CD14-positive monocyte (primary cell): ENCODE measurements around the gene ALPK3. TPM values are rescaled to one million over a fixed set of nuclear protein-coding genes. Genes with fewer than 3 reads are reported as not detected.

ENCODE experiments used
- DNase-seq, 3 donors: peaks; one replicate each; pipeline ENCODE4 v3.0.0-alpha.2; 2011 to 2022
- H2AFZ ChIP-seq: 2 replicates; pipeline ENCODE4 v1.6.0; 2012; ENCODE audit warnings: mild to moderate bottlenecking, low read depth, low read length, inconsistent platforms; ENCODE audit not compliant: insufficient read depth, poor library complexity, severe bottlenecking
- H3K27ac ChIP-seq, 2 donors: 1 replicate in 1 of 2; 2 replicates in 1 of 2; pipeline ENCODE4 v1.5.1; 2012 to 2013; ENCODE audit warnings: low read length in 2 of 2, control low read depth in 1 of 2, inconsistent platforms in 1 of 2, low read depth in 1 of 2, mild to moderate bottlenecking in 1 of 2
- H3K27me3 ChIP-seq, 2 donors: one replicate each; pipeline versions ENCODE4 v1.6.0 to v1.6.1; 2011 to 2013; ENCODE audit warnings: low read length in 2 of 2; ENCODE audit not compliant: control insufficient read depth in 2 of 2, insufficient read depth in 2 of 2
- H3K36me3 ChIP-seq, 2 donors: replicated peaks in 1 of 2; 1 replicate in 1 of 2; 2 replicates in 1 of 2; pipeline versions ENCODE4 v1.5.1 to v1.6.1; 2012 to 2013; ENCODE audit warnings: low read length in 2 of 2, control low read depth in 1 of 2, inconsistent platforms in 1 of 2, mild to moderate bottlenecking in 1 of 2; ENCODE audit not compliant: insufficient read depth in 2 of 2, control insufficient read depth in 1 of 2
- H3K4me1 ChIP-seq, 2 donors: 1 replicate in 1 of 2; 2 replicates in 1 of 2; pipeline versions ENCODE4 v1.5.1 to v1.6.1; 2012 to 2013; ENCODE audit warnings: low read length in 2 of 2, control low read depth in 1 of 2, inconsistent platforms in 1 of 2, mild to moderate bottlenecking in 1 of 2, moderate library complexity in 1 of 2; ENCODE audit not compliant: insufficient read depth in 2 of 2, control insufficient read depth in 1 of 2
- H3K4me2 ChIP-seq: replicated peaks from 2 replicates; pipeline ENCODE3; 2012; ENCODE audit warnings: low read length, moderate library complexity, mild to moderate bottlenecking; ENCODE audit not compliant: poor library complexity, severe bottlenecking; ENCODE audit errors: extremely low read depth
- H3K4me3 ChIP-seq, 3 experiments: fragments of 200-600 bp in 1 of 3; sonication (generic) in 1 of 3; replicated peaks in 1 of 3; 1 replicate in 2 of 3; 2 replicates in 1 of 3; pipeline ENCODE4 v1.5.1; 2011 to 2013; ENCODE audit warnings: low read length in 3 of 3, mild to moderate bottlenecking in 3 of 3, control low read depth in 2 of 3, low read depth in 2 of 3, inconsistent platforms in 1 of 3, moderate library complexity in 1 of 3
- H3K79me2 ChIP-seq: 2 replicates; pipeline ENCODE4 v1.6.0; 2012; ENCODE audit warnings: mild to moderate bottlenecking, control low read depth, inconsistent platforms, low read length, moderate library complexity; ENCODE audit not compliant: insufficient read depth
- H3K9ac ChIP-seq: 2 replicates; pipeline ENCODE4 v1.6.0; 2017; ENCODE audit warnings: low read length, mild to moderate bottlenecking; ENCODE audit not compliant: insufficient read depth, poor library complexity, severe bottlenecking
- H3K9me3 ChIP-seq, 2 donors: replicated peaks in 1 of 2; 1 replicate in 1 of 2; 2 replicates in 1 of 2; pipeline versions ENCODE4 v1.5.1 to v1.6.1; 2012 to 2013; ENCODE audit warnings: low read length in 2 of 2, control low read depth in 1 of 2; ENCODE audit not compliant: control insufficient read depth in 1 of 2, insufficient read depth in 1 of 2
- H4K20me1 ChIP-seq: 2 replicates; pipeline ENCODE4 v1.6.0; 2012; ENCODE audit warnings: mild to moderate bottlenecking, low read length, control low read depth, moderate library complexity; ENCODE audit not compliant: insufficient read depth
- H3K27ac Mint-ChIP-seq, 7 donors: one replicate each; pipeline ENCODE4 v1.8.0; 2020; ENCODE audit warnings: mild to moderate bottlenecking in 7 of 7, mixed read lengths in 7 of 7, moderate library complexity in 6 of 7, inconsistent platforms in 2 of 7
- H3K27me3 Mint-ChIP-seq, 3 donors: one replicate each; pipeline ENCODE4 v1.8.0; 2021 to 2022; ENCODE audit warnings: low read depth in 3 of 3, mild to moderate bottlenecking in 3 of 3, mixed read lengths in 3 of 3, moderate library complexity in 3 of 3, inconsistent platforms in 1 of 3
- H3K36me3 Mint-ChIP-seq, 2 donors: one replicate each; pipeline ENCODE4 v1.8.0; 2020; ENCODE audit warnings: mixed read lengths in 2 of 2, inconsistent platforms in 1 of 2, mild to moderate bottlenecking in 1 of 2
- H3K4me1 Mint-ChIP-seq: one replicate; pipeline ENCODE4 v1.8.0; 2020; ENCODE audit warnings: mild to moderate bottlenecking, mixed read lengths
- H3K4me3 Mint-ChIP-seq, 2 donors: one replicate each; pipeline ENCODE4 v1.8.0; 2020; ENCODE audit warnings: mild to moderate bottlenecking in 2 of 2, mixed read lengths in 2 of 2, moderate library complexity in 1 of 2
- H3K9me3 Mint-ChIP-seq, 7 donors: one replicate each; pipeline ENCODE4 v1.8.0; 2020 to 2022; ENCODE audit warnings: mixed read lengths in 7 of 7, mild to moderate bottlenecking in 6 of 7, moderate library complexity in 6 of 7, inconsistent platforms in 2 of 7
- CTCF ChIP-seq: fragments of 200-600 bp; IDR thresholded peaks from one replicate; pipeline ENCODE4 v1.8.0; 2022; ENCODE audit warnings: antibody characterized with exemption, mild to moderate bottlenecking
- WGBS: methylation state at CpG from one replicate; pipeline ENCODE4 v1.1.5; 2013; ENCODE audit warnings: missing lambda C conversion rate; ENCODE audit not compliant: insufficient coverage; 5-methylcytosine and 5-hydroxymethylcytosine counted together
- intact Hi-C, 2 donors: fragments of 100-400 bp; cut with micrococcal nuclease; formaldehyde crosslinking; loops; one replicate each; pipeline versions ENCODE4 v1.15.0 to v1.15.1; 2023
- polyA plus RNA-seq, 3 donors: library from polyadenylated mRNA; depleted of rRNA in 1 of 3; unstranded in 2 of 3; stranded (reverse) in 1 of 3; fragments of 300-500 nt in 2 of 3; fragments of >200 nt in 1 of 3; fragmentation: Illumina TruSeq in 2 of 3; gene quantifications; 1 replicate in 2 of 3; 2 replicates in 1 of 3; pipeline ENCODE4 v1.2.3, GENCODE V29; 2012 to 2021

Gene ALPK3
- polyA plus RNA-seq, 3 donors, result 0.02 to 0.12 TPM; not detected in 1

- H3K9ac ChIP-seq, result no peak overlapping the region
Observed at GRCh38 chr15:84783493-84784251, 33.5 kb upstream of the ALPK3 start.

More at GRCh38 chr15:84783493-84784251, 33.5 kb upstream of the ALPK3 start:
- Mint-ChIP-seq H3K36me3 (peaks cover 59 to 86% of the 10 kb centered on the region in 2 donors), H3K4me3 (no peak overlapping the region), H3K4me1 (peaks cover 33% of the 10 kb centered on the region), H3K27me3 (peaks cover 0 to 2% (median 0%) of the 10 kb centered on the region in 3 donors), H3K27ac (peak overlapping the region in 3 of 7 donors; percentile 9 to 70 (median 60)), H3K9me3 (peaks cover 0 to 1% (median 0%) of the 10 kb centered on the region in 7 donors)
- DNase-seq, result no peak
- intact Hi-C loops, result loop anchor here in 1 of 2 donors (2.0 kb wide), 1 partner anchor 59 kb away; no protein-coding TSS in a partner anchor
- peaks cover 99% of the 10 kb centered on the region for H4K20me1 ChIP-seq
- no peak for TF ChIP-seq CTCF
- WGBS, result 94% methylated on average over 12 of the region's 12 CpGs
- H3K27ac ChIP-seq, result peak overlapping the region in 1 of 2 donors; percentile 44
- H2AFZ ChIP-seq, result no peak overlapping the region
- no peaks in the 10 kb centered on the region for H3K9me3 ChIP-seq
- H3K4me1 ChIP-seq, result peaks cover 9 to 26% of the 10 kb centered on the region in 2 donors
- H3K36me3 ChIP-seq, result peaks cover 59 to 88% of the 10 kb centered on the region in 2 donors
- H3K27me3 ChIP-seq, result no peaks in the 10 kb centered on the region
- no peak overlapping the region for H3K4me2 ChIP-seq
- H3K79me2 ChIP-seq, result peaks cover 99% of the 10 kb centered on the region
- H3K4me3 ChIP-seq, result no peak overlapping the region
